HG02884 (cell line): Measurements from ENCODE around the gene ZNF808.
"Not testable (repeated sequence)": the region's sequence is repeated elsewhere in the genome, so short reads cannot be mapped to it uniquely, and the experiment has no call there.

Source experiments
- ATAC-seq: cut with Tn5 transposase; IDR thresholded peaks from one replicate; pipeline ENCODE4 v1.9.1; 2021; ENCODE audit warnings: mild to moderate bottlenecking, moderate library complexity; ENCODE audit not compliant: unreplicated experiment

Gene ZNF808

DNA sequence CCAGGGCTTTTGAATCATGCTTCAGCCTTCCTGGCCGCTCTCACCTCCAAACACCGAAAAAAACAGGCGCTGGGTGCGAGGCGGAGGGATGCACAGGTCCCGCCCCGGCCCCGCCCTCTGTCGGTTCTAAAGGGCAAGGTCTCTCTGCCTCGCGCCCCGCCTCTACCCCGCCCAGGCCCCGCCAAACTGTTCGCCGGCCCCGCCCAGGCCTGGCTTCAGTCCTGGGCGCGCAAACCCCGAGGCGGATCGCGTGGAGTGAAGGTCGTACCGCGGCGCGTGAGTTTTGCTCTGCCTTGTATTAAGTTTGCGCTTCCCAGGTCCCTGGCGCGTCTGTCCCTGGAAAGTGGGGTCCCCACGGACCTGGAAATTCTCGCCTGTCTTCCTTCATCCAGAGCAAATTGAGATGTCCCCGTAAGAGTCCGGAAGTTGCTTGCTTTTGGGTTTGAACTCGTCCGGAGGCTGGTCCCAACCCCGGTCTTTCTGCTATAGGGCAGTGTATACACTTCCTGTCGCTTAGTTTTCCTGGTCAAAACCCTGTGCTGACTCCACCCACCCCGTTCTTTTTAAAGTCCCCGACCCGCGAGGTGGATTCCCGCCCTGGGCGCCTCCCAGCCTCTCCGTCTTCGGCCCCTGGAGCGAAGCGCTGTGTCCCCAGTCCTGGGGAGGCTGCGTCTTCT, 8.4 kb downstream of the ZNF808 start:
- no peak for ATAC-seq

- no peak for ATAC-seq
Measured at GRCh38 chr19:52536448-52536800, 9.0 kb downstream of the ZNF808 start.

DNA sequence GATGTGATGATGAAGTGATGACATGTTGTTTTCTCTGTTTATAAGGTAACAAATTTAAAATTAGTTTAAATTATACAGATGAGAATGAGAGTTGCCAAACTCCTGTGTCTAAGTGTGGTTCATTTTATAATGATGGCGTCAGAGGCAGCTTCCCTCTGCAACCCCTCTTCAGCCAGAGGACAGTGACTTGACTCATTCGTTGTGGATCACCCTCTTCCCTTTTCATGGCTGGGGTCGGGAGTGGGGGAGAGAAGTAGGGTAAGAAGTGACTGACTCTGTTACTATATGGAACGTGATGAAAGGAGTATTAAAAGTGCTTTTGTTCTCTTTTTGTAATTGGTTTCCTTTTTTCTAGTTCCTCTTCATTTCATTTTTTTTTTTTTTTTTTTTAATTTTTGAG, 11.3 kb downstream of the ZNF808 start:
- not testable (repeated sequence) for ATAC-seq

DNA sequence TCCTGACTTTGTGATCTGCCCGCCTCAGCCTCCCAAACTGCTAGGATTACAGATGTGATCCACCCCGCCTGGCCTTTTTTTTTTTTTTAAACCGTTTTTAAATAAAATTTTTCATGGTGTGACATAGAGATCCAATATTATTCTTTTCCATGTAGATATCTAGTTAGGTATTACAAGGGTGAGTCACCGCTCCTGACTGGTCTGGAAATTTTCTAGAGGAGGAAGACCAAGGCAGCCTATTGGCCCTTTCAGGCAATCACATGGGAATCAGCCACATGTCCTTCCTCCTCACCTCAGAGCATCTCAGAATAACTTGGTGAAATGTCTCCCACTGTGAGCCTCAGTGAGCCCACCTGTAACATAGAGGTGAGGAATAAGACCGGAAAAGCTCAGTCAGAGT, 13.7 kb downstream of the ZNF808 start:
- not testable (repeated sequence) for ATAC-seq

DNA sequence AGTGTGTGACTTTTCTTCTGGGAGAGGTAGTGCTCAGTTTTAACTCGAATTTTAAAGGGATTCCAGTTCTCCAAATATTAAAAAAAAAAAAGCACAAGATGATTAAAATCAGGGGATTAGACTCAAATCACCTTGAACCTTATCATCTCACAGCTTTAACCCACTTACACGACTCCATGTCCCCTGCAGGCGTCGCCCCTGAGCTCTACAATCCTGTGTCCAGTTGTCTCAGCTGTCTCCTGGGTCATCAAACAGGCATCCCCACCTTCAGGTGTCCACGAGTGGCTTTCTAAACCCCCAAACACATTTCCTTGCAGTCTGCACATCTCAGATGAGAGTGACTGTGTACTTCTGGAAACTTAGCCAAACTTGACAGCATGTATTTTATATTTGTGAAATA, 14.1 kb downstream of the ZNF808 start:
- ATAC-seq: no peak

GRCh38 chr19:52542541-52542940, 15.1 kb downstream of the ZNF808 start:
- not testable (repeated sequence) for ATAC-seq

GRCh38 chr19:52542984-52543664, 15.7 kb downstream of the ZNF808 start:
- no peak for ATAC-seq

DNA sequence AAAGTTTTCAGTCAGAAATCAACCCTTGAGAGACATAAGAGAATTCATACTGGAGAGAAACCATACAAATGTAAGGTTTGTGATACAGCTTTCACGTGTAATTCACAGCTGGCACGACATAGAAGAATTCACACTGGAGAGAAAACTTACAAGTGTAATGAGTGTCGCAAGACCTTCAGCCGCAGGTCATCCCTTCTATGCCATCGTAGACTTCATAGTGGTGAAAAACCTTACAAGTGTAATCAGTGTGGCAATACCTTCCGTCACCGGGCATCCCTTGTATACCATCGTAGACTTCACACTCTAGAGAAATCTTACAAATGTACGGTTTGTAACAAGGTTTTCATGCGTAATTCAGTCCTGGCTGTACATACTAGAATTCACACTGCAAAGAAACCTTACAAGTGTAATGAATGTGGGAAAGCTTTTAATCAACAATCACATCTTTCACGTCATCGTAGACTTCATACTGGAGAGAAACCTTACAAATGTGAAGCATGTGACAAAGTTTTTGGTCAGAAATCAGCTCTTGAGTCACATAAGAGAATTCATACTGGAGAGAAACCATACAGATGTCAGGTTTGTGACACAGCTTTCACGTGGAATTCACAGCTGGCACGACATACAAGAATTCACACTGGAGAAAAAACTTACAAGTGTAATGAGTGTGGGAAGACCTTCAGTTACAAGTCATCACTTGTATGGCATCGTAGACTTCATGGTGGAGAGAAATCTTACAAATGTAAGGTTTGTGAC, 26.9 kb downstream of the ZNF808 start:
- no peak for ATAC-seq

GRCh38 chr19:52557231-52557995, 29.9 kb downstream of the ZNF808 start:
- no peak for ATAC-seq

GRCh38 chr19:52558732-52559445, 31.4 kb downstream of the ZNF808 start:
- ATAC-seq: not testable (repeated sequence)

DNA sequence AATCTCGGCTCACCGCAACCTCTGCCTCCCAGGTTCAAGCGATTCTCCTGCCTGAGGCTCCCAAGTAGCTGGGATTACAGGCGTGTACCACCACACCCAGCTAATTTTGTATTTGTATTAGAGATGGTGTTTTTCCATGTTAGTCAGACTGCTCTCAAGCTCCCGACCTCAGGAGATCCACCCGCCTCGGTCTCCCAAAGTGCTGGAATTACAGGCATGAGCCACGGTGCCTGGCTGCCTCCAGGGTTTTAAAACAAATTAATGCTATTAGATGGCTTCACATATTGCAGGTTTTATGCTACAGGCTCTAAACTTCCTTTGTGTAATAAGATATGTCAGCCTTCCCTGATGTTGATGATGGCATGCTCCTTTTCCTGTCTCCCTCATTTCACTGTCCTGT, 34.1 kb downstream of the ZNF808 start:
- not testable (repeated sequence) for ATAC-seq

- ATAC-seq: no peak
Measured at GRCh38 chr19:52566121-52566520, 38.7 kb downstream of the ZNF808 start.

DNA sequence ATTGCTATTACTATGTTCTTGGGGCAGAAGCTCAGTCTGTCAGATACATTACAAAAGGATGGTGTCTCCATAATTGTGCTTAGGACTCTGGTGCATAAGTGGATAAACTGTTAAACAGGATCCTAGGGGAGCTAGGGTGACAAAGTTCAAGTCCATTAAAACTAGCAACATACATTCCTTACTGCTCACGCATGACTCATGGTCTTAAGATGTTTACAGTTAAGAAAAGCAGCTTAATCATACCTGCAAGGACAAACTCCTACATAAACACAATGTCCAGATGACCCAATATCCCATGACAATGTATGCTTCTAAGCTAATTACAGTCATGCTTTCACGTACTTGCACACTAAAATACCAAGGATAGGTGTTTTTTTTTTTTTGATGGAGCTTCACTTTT, 39.1 kb downstream of the ZNF808 start:
- ATAC-seq: no peak

GRCh38 chr19:52567921-52568320, 40.5 kb downstream of the ZNF808 start:
- no peak for ATAC-seq

- not testable (repeated sequence) for ATAC-seq
Measured at GRCh38 chr19:52569638-52569999, 42.2 kb downstream of the ZNF808 start.

- peak; percentile 85 for ATAC-seq
Measured at GRCh38 chr19:52570000-52570861, 42.8 kb downstream of the ZNF808 start, which contains the start of gene ZNF701. Gene ZNF701 (plus strand): TSS chr19:52570287. CDS start chr19:52574148, 3,861 bp downstream.

DNA sequence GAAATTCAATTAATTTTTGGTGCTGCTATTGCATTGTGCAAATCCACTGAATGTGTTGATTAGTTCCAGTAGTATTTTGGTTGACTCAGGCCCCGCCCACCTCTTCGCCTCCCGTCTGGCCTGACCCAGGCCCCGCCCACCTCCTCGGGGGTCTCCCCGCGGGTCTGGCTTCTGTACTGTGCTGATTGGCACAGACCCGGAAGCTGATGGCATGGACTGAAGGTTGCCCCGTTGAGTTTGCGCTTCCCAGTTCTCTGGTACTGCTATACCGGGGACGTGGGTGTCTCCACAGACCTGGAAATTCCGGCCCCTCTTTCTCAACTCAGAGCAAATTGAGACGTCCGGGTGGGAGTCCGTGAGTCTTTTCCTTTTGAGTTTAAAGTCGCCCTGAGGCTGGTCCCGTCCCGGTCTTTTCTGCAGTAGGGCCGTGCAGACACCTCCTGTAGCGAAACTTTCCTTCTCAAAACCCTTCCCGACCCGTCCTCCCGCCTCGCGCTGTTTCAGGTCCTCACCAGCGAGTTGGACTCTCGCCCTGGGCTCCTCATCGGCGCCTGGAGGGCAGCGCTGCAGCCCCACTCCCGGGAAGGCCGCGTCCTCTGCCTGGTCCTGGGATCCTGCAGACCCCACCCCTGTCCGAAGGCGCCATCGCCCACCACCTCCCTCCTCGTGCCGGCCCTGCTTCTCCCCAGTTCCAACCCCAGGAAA, 57.4 kb downstream of the ZNF808 start:
- ATAC-seq: no peak

GRCh38 chr19:52585604-52586003, 58.1 kb downstream of the ZNF808 start:
- no peak for ATAC-seq

GRCh38 chr19:52590728-52591127, 63.3 kb downstream of the ZNF808 start:
- ATAC-seq: no peak
